HCT116 (cell line): Measurements from ENCODE around the gene GXYLT2. TPM values are rescaled to one million over a fixed set of nuclear protein-coding genes. Genes with fewer than 3 reads are reported as not detected.

Experiments used
- ATAC-seq: fragments of 200-7000 bp; cut with Tn5 transposase; 2 replicates; pipeline ENCODE4 v1.9.1; 2020; ENCODE audit warnings: mild to moderate bottlenecking, moderate library complexity
- BruUV-seq: library from RNA; stranded (reverse); fragments of 400-500 nt; replicated peaks from 2 replicates; lab custom pipeline; 2021; lab: Mats Ljungman, UMichigan
- CTCF ChIA-PET: fragments of 300-600 bp; sonication (Branson Sonifier 250); formaldehyde crosslinking; loops from one replicate; lab custom pipeline; 2021; ENCODE audit warnings: antibody characterized with exemption; lab: Charles Lee
- POLR2A ChIA-PET: fragments of 300-600, 350-600 bp; sonication (Branson Sonifier 250); formaldehyde crosslinking; loops from one replicate; lab custom pipeline; 2021; ENCODE audit warnings: antibody characterized with exemption; lab: Charles Lee
- RAD21 ChIA-PET, 2 experiments: fragments of 300-600 bp; sonication (Branson Sonifier 250); formaldehyde crosslinking; loops; one replicate each; lab custom pipeline; 2023; ENCODE audit warnings: low total read pairs in 2 of 2; ENCODE audit not compliant: uncharacterized antibody in 2 of 2, unreplicated experiment in 2 of 2, low non-redundant PET in 1 of 2; lab: Charles Lee
- DNase-seq: peaks from one replicate; pipeline ENCODE4 v3.0.0-alpha.2; 2010; ENCODE audit warnings: low read depth, low spot score
- H2AFZ ChIP-seq: fragments of 200-600 bp; shearing (Covaris generic), sonication (generic); 2 replicates; pipeline ENCODE4 v1.6.1; 2017; ENCODE audit warnings: low read depth, mixed run types, mixed read lengths, antibody characterized with exemption, low read length; ENCODE audit not compliant: poor library complexity, severe bottlenecking
- H3K27ac ChIP-seq: 2 replicates; pipeline ENCODE4 v1.5.1; 2012; ENCODE audit warnings: low read depth, low read length
- H3K27me3 ChIP-seq: fragments of 200-600 bp; sonication (generic); 2 replicates; pipeline ENCODE4 v1.6.1; 2016; ENCODE audit warnings: mixed run types, low read length, mixed read lengths; ENCODE audit not compliant: insufficient read depth
- H3K36me3 ChIP-seq, 2 experiments: fragments of 200-500 bp in 1 of 2; fragments of 200-600 bp in 1 of 2; sonication (Bioruptor generic) in 1 of 2; sonication (generic) in 1 of 2; 2 replicates each; pipeline versions ENCODE4 v1.5.1 to v1.6.1; 2014 to 2016; ENCODE audit warnings: low read length in 2 of 2, inconsistent platforms in 1 of 2, mixed read lengths in 1 of 2, mixed run types in 1 of 2; ENCODE audit not compliant: insufficient read depth in 2 of 2, control insufficient read depth in 1 of 2
- H3K4me1 ChIP-seq, 2 experiments: fragments of 200-600 bp in 1 of 2; sonication (generic) in 1 of 2; 2 replicates each; pipeline versions ENCODE4 v1.5.1 to v1.6.1; 2012 to 2017; ENCODE audit warnings: low read length in 2 of 2, inconsistent platforms in 1 of 2, mild to moderate bottlenecking in 1 of 2, mixed read lengths in 1 of 2, mixed run types in 1 of 2, moderate library complexity in 1 of 2; ENCODE audit not compliant: insufficient read depth in 2 of 2, control insufficient read depth in 1 of 2
- H3K4me2 ChIP-seq: fragments of 200-600 bp; sonication (generic); 2 replicates; pipeline ENCODE4 v1.6.1; 2017; ENCODE audit warnings: mixed run types, low read length, mixed read lengths
- H3K4me3 ChIP-seq, 2 experiments: fragments of 200-600 bp in 1 of 2; sonication (generic) in 1 of 2; replicated peaks in 1 of 2; 2 replicates each; pipeline ENCODE4 v1.5.1; 2011 to 2016; ENCODE audit warnings: low read length in 2 of 2, control low read depth in 1 of 2, low read depth in 1 of 2, mild to moderate bottlenecking in 1 of 2, mixed read lengths in 1 of 2, mixed run types in 1 of 2
- H3K79me2 ChIP-seq: fragments of 200-600 bp; sonication (generic); 2 replicates; pipeline ENCODE4 v1.6.1; 2017; ENCODE audit warnings: mild to moderate bottlenecking, mixed run types, low read length, moderate library complexity, mixed read lengths; ENCODE audit not compliant: insufficient read depth
- H3K9ac ChIP-seq: fragments of 200-600 bp; sonication (generic); 2 replicates; pipeline ENCODE4 v1.6.1; 2016; ENCODE audit warnings: low read length, mixed read lengths
- H3K9me2 ChIP-seq: fragments of 200-600 bp; sonication (generic), shearing (Covaris generic); 2 replicates; pipeline ENCODE4 v1.6.1; 2017; ENCODE audit warnings: mixed run types, mild to moderate bottlenecking, moderate library complexity; ENCODE audit not compliant: insufficient read depth
- H3K9me3 ChIP-seq, 2 experiments: fragments of 200-500 bp in 1 of 2; fragments of 200-600 bp in 1 of 2; sonication (Bioruptor generic) in 1 of 2; sonication (generic) in 1 of 2; 2 replicates each; pipeline ENCODE4 v1.6.1; 2014 to 2017; ENCODE audit warnings: low read length in 2 of 2, mixed read lengths in 2 of 2, inconsistent platforms in 1 of 2, low read depth in 1 of 2, mild to moderate bottlenecking in 1 of 2, mixed run types in 1 of 2, moderate library complexity in 1 of 2; ENCODE audit not compliant: control insufficient read depth in 1 of 2, insufficient read depth in 1 of 2
- H4K20me1 ChIP-seq: fragments of 200-600 bp; sonication (generic), shearing (Covaris generic); 2 replicates; pipeline ENCODE4 v1.6.1; 2017; ENCODE audit warnings: mixed run types, mild to moderate bottlenecking, moderate library complexity; ENCODE audit not compliant: insufficient read depth
- CBX3 ChIP-seq: IDR thresholded peaks from 2 replicates; pipeline ENCODE4 v1.6.1; 2012; ENCODE audit warnings: low read depth
- CEBPB ChIP-seq: IDR thresholded peaks from 2 replicates; pipeline ENCODE4 v1.6.1; 2012; ENCODE audit warnings: low read depth
- ELF1 ChIP-seq: IDR thresholded peaks from 2 replicates; pipeline ENCODE4 v1.6.1; 2012; ENCODE audit warnings: low read depth, borderline replicate concordance
- EZH2 ChIP-seq: fragments of 200-600 bp; sonication (generic); IDR thresholded peaks from 2 replicates; pipeline ENCODE4 v1.6.1; 2017; ENCODE audit warnings: antibody characterized with exemption, mixed run types
- JUND ChIP-seq: IDR thresholded peaks from 2 replicates; pipeline ENCODE4 v1.6.1; 2012
- POLR2AphosphoS5 ChIP-seq: IDR thresholded peaks from 2 replicates; pipeline ENCODE4 v1.6.1; 2011; ENCODE audit warnings: mild to moderate bottlenecking, low read depth, low read length, moderate library complexity
- RAD21 ChIP-seq: IDR thresholded peaks from 2 replicates; pipeline ENCODE4 v1.6.1; 2012; ENCODE audit warnings: low read depth, mild to moderate bottlenecking
- SIN3A ChIP-seq: IDR thresholded peaks from 2 replicates; pipeline ENCODE4 v1.6.1; 2012; ENCODE audit warnings: low read depth
- SP1 ChIP-seq: IDR thresholded peaks from 2 replicates; pipeline ENCODE4 v1.6.1; 2012; ENCODE audit warnings: low read depth
- TCF7L2 ChIP-seq: IDR thresholded peaks from 2 replicates; pipeline ENCODE4 v1.7.0; 2011; ENCODE audit warnings: borderline replicate concordance, inconsistent platforms; ENCODE audit not compliant: insufficient read depth, insufficient read length; ENCODE audit errors: extremely low read depth
- YY1 ChIP-seq: IDR thresholded peaks from 2 replicates; pipeline ENCODE4 v1.6.1; 2011; ENCODE audit warnings: low read length, low read depth, moderate library complexity, mild to moderate bottlenecking; ENCODE audit not compliant: insufficient replicate concordance; ENCODE audit errors: extremely low read depth
- ZNF274 ChIP-seq: fragments of 200-500 bp; sonication (Bioruptor generic); IDR thresholded peaks from 2 replicates; pipeline ENCODE4 v1.6.1; 2014; ENCODE audit warnings: mild to moderate bottlenecking, low read depth, low read length, inconsistent platforms
- intact Hi-C: fragments of 100-400 bp; cut with micrococcal nuclease; formaldehyde crosslinking; loops from 2 replicates; pipeline ENCODE4 v1.10.0; 2022
- total RNA-seq: library from RNA; stranded (reverse); gene quantifications from one replicate; pipeline ENCODE4 v1.2.1, GENCODE V29; 2021; ENCODE audit not compliant: unreplicated experiment
- TF ChIP-seq, protein P1 (sequence below), 3 experiments: fragments of 200-600 bp in 1 of 3; sonication (generic) in 1 of 3; IDR thresholded peaks in 2 of 3; conservative IDR thresholded peaks in 1 of 3; 2 replicates each; pipeline ENCODE4 v1.5.1; 2012 to 2017; ENCODE audit warnings: low read depth in 2 of 3, low read length in 2 of 3, antibody characterized with exemption in 1 of 3, borderline replicate concordance in 1 of 3, control low read depth in 1 of 3, mild to moderate bottlenecking in 1 of 3, mixed read lengths in 1 of 3, mixed run types in 1 of 3, moderate library complexity in 1 of 3; ENCODE audit not compliant: insufficient read depth in 1 of 3
- TF ChIP-seq, protein P2 (sequence below): IDR thresholded peaks from 2 replicates; pipeline ENCODE4 v1.6.1; 2011; ENCODE audit warnings: mild to moderate bottlenecking, low read length, moderate library complexity; ENCODE audit not compliant: insufficient replicate concordance; ENCODE audit errors: extremely low read depth
- TF ChIP-seq, protein P3 (sequence below): IDR thresholded peaks from 2 replicates; pipeline ENCODE4 v1.6.1; 2012

GXYLT2 gene
- total RNA-seq, 1 experiment from 2014 or later = 5.6 TPM

DNA sequence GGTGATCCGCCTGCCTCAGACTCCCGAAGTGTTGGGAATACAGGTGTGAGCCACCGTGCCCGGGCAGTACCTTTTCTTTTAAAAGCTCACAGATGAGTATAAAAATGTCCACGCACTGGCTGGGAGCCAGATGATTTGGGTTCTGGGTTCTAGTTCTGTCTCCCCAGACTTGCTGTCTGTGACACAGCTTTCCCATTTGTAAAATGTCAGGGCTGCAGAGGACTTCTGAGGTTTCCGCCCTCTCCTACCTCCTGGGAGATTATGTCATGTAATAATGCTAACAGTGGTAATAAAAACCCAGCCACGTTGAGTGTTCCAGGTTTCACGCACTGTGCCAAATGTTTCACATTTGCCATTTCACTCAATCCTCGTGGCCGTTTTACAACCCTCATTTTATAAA lies 107.5 kb downstream of the GXYLT2 start:
- Histone ChIP-seq H3K9me3 (no peaks in the 10 kb centered on the region), H3K4me3 (no peak overlapping the region)
- TF ChIP-seq ELF1 (no peak), CBX3 (no peak), POLR2AphosphoS5 (no peak), EZH2 (no peak), YY1 (no peak), CEBPB (no peak), ZNF274 (no peak), SP1 (no peak), TCF7L2 (no peak), SIN3A (no peak), RAD21 (no peak), JUND (no peak)
- TF ChIP-seq, protein P1, sequence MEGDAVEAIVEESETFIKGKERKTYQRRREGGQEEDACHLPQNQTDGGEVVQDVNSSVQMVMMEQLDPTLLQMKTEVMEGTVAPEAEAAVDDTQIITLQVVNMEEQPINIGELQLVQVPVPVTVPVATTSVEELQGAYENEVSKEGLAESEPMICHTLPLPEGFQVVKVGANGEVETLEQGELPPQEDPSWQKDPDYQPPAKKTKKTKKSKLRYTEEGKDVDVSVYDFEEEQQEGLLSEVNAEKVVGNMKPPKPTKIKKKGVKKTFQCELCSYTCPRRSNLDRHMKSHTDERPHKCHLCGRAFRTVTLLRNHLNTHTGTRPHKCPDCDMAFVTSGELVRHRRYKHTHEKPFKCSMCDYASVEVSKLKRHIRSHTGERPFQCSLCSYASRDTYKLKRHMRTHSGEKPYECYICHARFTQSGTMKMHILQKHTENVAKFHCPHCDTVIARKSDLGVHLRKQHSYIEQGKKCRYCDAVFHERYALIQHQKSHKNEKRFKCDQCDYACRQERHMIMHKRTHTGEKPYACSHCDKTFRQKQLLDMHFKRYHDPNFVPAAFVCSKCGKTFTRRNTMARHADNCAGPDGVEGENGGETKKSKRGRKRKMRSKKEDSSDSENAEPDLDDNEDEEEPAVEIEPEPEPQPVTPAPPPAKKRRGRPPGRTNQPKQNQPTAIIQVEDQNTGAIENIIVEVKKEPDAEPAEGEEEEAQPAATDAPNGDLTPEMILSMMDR (IDR thresholded peaks at IDR 0.05 in 2 of 3, conservative IDR thresholded peaks at IDR 0.05 in 1 of 3; ENCODE audit: borderline replicate concordance in 1 of 3, insufficient read depth in 1 of 3, low read depth in 2 of 3, low read length in 2 of 3) = no peak
- TF ChIP-seq, protein P2, sequence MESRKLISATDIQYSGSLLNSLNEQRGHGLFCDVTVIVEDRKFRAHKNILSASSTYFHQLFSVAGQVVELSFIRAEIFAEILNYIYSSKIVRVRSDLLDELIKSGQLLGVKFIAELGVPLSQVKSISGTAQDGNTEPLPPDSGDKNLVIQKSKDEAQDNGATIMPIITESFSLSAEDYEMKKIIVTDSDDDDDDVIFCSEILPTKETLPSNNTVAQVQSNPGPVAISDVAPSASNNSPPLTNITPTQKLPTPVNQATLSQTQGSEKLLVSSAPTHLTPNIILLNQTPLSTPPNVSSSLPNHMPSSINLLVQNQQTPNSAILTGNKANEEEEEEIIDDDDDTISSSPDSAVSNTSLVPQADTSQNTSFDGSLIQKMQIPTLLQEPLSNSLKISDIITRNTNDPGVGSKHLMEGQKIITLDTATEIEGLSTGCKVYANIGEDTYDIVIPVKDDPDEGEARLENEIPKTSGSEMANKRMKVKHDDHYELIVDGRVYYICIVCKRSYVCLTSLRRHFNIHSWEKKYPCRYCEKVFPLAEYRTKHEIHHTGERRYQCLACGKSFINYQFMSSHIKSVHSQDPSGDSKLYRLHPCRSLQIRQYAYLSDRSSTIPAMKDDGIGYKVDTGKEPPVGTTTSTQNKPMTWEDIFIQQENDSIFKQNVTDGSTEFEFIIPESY = no peak
- TF ChIP-seq, protein P3, sequence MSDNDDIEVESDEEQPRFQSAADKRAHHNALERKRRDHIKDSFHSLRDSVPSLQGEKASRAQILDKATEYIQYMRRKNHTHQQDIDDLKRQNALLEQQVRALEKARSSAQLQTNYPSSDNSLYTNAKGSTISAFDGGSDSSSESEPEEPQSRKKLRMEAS = no peak
- TF ChIP-seq, all 23 proteins: peak for 0
- Histone ChIP-seq H3K4me2 (peak overlapping the region; percentile 83; the same call in 1 of the 2 replicates), H3K27ac (no peak overlapping the region), H3K9me2 (no peaks in the 10 kb centered on the region), H3K36me3 (peaks cover 9 to 21% of the 10 kb centered on the region in 2 experiments), H3K4me1 (peaks cover 6 to 21% of the 10 kb centered on the region in 2 experiments; a peak in 3 of 4 replicates), H3K27me3 (no peaks in the 10 kb centered on the region), H3K79me2 (peaks cover 35% of the 10 kb centered on the region), H2AFZ (no peak overlapping the region), H4K20me1 (peaks cover 16% of the 10 kb centered on the region), H3K9ac (no peak overlapping the region)
- intact Hi-C loops = loop anchor here (5.0 kb wide), 1 partner anchor 143 kb away; no protein-coding TSS in a partner anchor
- DNase-seq (no peak), ATAC-seq (no peak)
- CTCF ChIA-PET = no interaction called here
- RAD21 ChIA-PET = no interaction called here
- BruUV-seq = no TSS peak
- POLR2A ChIA-PET = interaction anchor here (1.1 kb wide), 1 partner anchor 15 kb away, joined by 3 read pairs; no protein-coding TSS in a partner anchor
